OCI-LY7 (cell line): ENCODE measurements around the gene SUSD4. TPM values are rescaled to one million over a fixed set of nuclear protein-coding genes. Genes with fewer than 3 reads are reported as not detected.

Experiments
- BruUV-seq: library from RNA; stranded (reverse); fragments of 400-500 nt; replicated peaks from 2 replicates; lab custom pipeline; 2021; lab: Mats Ljungman, UMichigan
- CTCF ChIA-PET: fragments of 300-600 bp; sonication (Branson Sonifier 250); formaldehyde crosslinking; loops from one replicate; lab custom pipeline; 2022; ENCODE audit warnings: antibody characterized with exemption; ENCODE audit not compliant: unreplicated experiment; lab: Charles Lee
- POLR2A ChIA-PET: fragments of 300-600 bp; sonication (Branson Sonifier 250); formaldehyde crosslinking; loops from one replicate; lab custom pipeline; 2022; ENCODE audit warnings: antibody characterized with exemption; lab: Charles Lee
- DNase-seq: peaks from one replicate; pipeline ENCODE4 v3.0.0-alpha.2; 2015; ENCODE audit warnings: low spot score
- H2AFZ ChIP-seq: fragments of 200-600 bp; sonication (generic), shearing (Covaris generic); 2 replicates; pipeline ENCODE4 v1.6.1; 2014; ENCODE audit warnings: mild to moderate bottlenecking, antibody characterized with exemption, low read length, moderate library complexity
- H3K27ac ChIP-seq: fragments of 200-600 bp; sonication (generic); 2 replicates; pipeline ENCODE4 v1.5.1; 2014; ENCODE audit warnings: mixed run types, low read depth, mild to moderate bottlenecking, moderate library complexity, low read length, inconsistent platforms; ENCODE audit not compliant: poor library complexity, severe bottlenecking
- H3K36me3 ChIP-seq: fragments of 200-600 bp; sonication (generic); 2 replicates; pipeline ENCODE4 v1.6.1; 2014; ENCODE audit warnings: mild to moderate bottlenecking, antibody characterized with exemption, low read length, moderate library complexity, mixed read lengths; ENCODE audit not compliant: insufficient read depth
- H3K4me1 ChIP-seq: fragments of 200-600 bp; sonication (generic); 2 replicates; pipeline ENCODE4 v1.5.1; 2014; ENCODE audit warnings: mild to moderate bottlenecking, low read length; ENCODE audit not compliant: insufficient read depth, poor library complexity, severe bottlenecking
- H3K4me2 ChIP-seq: fragments of 200-600 bp; sonication (generic); 2 replicates; pipeline ENCODE4 v1.6.1; 2014; ENCODE audit warnings: mild to moderate bottlenecking, low read length
- H3K4me3 ChIP-seq: fragments of 200-600 bp; sonication (generic); 2 replicates; pipeline ENCODE4 v1.5.1; 2014; ENCODE audit warnings: mild to moderate bottlenecking, low read depth, low read length; ENCODE audit not compliant: poor library complexity, severe bottlenecking
- H3K79me2 ChIP-seq: fragments of 200-600 bp; sonication (generic); 2 replicates; pipeline ENCODE4 v1.6.1; 2016; ENCODE audit warnings: low read depth, mild to moderate bottlenecking, low read length, moderate library complexity, mixed read lengths; ENCODE audit not compliant: insufficient read depth
- H3K9me2 ChIP-seq: fragments of 200-600 bp; sonication (generic); 2 replicates; pipeline ENCODE4 v1.6.1; 2016; ENCODE audit warnings: mild to moderate bottlenecking, low read length, mixed read lengths; ENCODE audit not compliant: insufficient read depth
- H3K9me3 ChIP-seq: fragments of 200-600 bp; sonication (generic); 2 replicates; pipeline ENCODE4 v1.6.1; 2014; ENCODE audit warnings: mild to moderate bottlenecking, mixed run types, low read length, mixed read lengths
- H4K20me1 ChIP-seq: fragments of 200-600 bp; sonication (generic); 2 replicates; pipeline ENCODE4 v1.6.1; 2014; ENCODE audit warnings: mild to moderate bottlenecking, antibody characterized with exemption, low read length, moderate library complexity, mixed read lengths; ENCODE audit not compliant: insufficient read depth
- EZH2phosphoT487 ChIP-seq: fragments of 200-600 bp; sonication (generic); IDR thresholded peaks from 2 replicates; pipeline ENCODE4 v1.6.1; 2018; ENCODE audit warnings: low read depth, borderline replicate concordance, mild to moderate bottlenecking, mixed run types, antibody characterized with exemption, low read length, moderate library complexity, mixed read lengths
- intact Hi-C: fragments of 100-400 bp; cut with micrococcal nuclease; formaldehyde crosslinking; loops from one replicate; pipeline ENCODE4 v1.10.0; 2022; ENCODE audit not compliant: unreplicated experiment
- total RNA-seq, 2 experiments: library from RNA; depleted of rRNA in 1 of 2; stranded (reverse); fragments of >200 nt in 1 of 2; shearing (Covaris generic) in 1 of 2; gene quantifications; 2 replicates each; pipeline ENCODE4 v1.2.3, GENCODE V29; 2014 to 2022
- TF ChIP-seq, protein P1 (sequence below): fragments of 200-600 bp; sonication (generic); conservative IDR thresholded peaks from 2 replicates; pipeline ENCODE4 v1.5.1; 2014; ENCODE audit warnings: mild to moderate bottlenecking, antibody characterized with exemption, low read length, moderate library complexity, mixed read lengths

The SUSD4 gene
- total RNA-seq, 2 experiments from 2014 or later: 0.42 TPM; not detected in 1

DNA sequence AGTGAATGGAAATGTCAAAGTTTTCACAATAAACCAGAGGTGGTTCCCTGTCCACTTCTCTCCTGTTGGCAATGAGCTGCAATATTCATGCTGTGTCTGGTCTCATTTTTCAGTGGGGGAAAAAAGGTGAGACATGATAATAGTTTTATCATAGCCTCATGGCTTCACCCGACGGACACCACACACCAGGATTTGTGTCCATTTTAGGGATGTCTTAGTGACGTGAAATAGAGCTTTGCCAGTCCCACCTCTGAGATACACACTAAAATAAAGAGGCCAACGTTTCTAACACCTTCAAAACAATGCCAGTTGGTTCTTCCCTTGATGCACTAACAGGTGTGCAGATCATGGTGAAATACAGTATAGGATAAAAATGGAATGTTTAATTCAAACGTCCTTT, 129.4 kb downstream of the SUSD4 start:
- H3K4me3 ChIP-seq: no peak overlapping the region
- H3K9me2 ChIP-seq: no peaks in the 10 kb centered on the region
- intact Hi-C loops: no loop called here
- H3K4me2 ChIP-seq: no peak overlapping the region
- H2AFZ ChIP-seq: no peak overlapping the region
- no peaks in the 10 kb centered on the region for H4K20me1 ChIP-seq
- no TSS peak for BruUV-seq
- H3K79me2 ChIP-seq: no peaks in the 10 kb centered on the region
- ChIA-PET CTCF (no interaction called here), POLR2A (no interaction called here)
- H3K36me3 ChIP-seq: no peaks in the 10 kb centered on the region
- H3K9me3 ChIP-seq: no peaks in the 10 kb centered on the region
- no peak for TF ChIP-seq EZH2phosphoT487
- TF ChIP-seq, protein P1, sequence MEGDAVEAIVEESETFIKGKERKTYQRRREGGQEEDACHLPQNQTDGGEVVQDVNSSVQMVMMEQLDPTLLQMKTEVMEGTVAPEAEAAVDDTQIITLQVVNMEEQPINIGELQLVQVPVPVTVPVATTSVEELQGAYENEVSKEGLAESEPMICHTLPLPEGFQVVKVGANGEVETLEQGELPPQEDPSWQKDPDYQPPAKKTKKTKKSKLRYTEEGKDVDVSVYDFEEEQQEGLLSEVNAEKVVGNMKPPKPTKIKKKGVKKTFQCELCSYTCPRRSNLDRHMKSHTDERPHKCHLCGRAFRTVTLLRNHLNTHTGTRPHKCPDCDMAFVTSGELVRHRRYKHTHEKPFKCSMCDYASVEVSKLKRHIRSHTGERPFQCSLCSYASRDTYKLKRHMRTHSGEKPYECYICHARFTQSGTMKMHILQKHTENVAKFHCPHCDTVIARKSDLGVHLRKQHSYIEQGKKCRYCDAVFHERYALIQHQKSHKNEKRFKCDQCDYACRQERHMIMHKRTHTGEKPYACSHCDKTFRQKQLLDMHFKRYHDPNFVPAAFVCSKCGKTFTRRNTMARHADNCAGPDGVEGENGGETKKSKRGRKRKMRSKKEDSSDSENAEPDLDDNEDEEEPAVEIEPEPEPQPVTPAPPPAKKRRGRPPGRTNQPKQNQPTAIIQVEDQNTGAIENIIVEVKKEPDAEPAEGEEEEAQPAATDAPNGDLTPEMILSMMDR: no peak
- no peaks in the 10 kb centered on the region for H3K4me1 ChIP-seq
- DNase-seq: no peak
- H3K27ac ChIP-seq: no peak overlapping the region

DNA sequence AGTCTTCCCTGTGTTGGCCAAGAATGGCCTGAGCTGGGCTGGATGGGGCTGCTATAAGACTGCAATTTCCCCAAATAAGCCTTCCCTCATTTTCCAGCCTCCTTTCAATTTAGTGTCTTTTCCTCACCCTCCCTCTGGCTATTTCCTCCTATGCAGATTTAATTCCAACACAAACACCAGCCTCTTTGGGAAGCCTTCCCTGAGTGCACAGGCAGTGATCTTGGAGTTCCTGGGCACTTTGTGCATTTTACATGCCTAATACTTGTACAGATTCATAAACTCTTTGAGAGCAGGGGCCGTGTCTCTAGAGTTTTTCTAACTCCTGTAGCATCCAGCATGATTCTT, 129.8 kb downstream of the SUSD4 start:
- intact Hi-C loops: no loop called here
- CTCF ChIA-PET: no interaction called here
- H3K4me2 ChIP-seq: no peak overlapping the region

GRCh38 chr1:223233410-223234169, 130.4 kb downstream of the SUSD4 start:
- H4K20me1 ChIP-seq: no peaks in the 10 kb centered on the region
- H3K4me3 ChIP-seq: no peak overlapping the region
- no peaks in the 10 kb centered on the region for H3K4me1 ChIP-seq
- H3K9me3 ChIP-seq: no peaks in the 10 kb centered on the region
- no TSS peak for BruUV-seq
- no peak overlapping the region for H2AFZ ChIP-seq
- H3K79me2 ChIP-seq: no peaks in the 10 kb centered on the region
- DNase-seq: no peak
- no peak overlapping the region for H3K4me2 ChIP-seq
- ChIA-PET POLR2A (no interaction called here), CTCF (no interaction called here)
- intact Hi-C loops: no loop called here
- H3K27ac ChIP-seq: no peak overlapping the region
- H3K36me3 ChIP-seq: no peaks in the 10 kb centered on the region
- TF ChIP-seq EZH2phosphoT487: no peak
- TF ChIP-seq, protein P1: no peak
- no peaks in the 10 kb centered on the region for H3K9me2 ChIP-seq

More for the DNA sequence above, 129.8 kb downstream of the SUSD4 start:
- POLR2A ChIA-PET: no interaction called here
- no peak overlapping the region for H2AFZ ChIP-seq
- no peak overlapping the region for H3K27ac ChIP-seq
- no TSS peak for BruUV-seq
- no peaks in the 10 kb centered on the region for H3K9me2 ChIP-seq
- H3K9me3 ChIP-seq: no peaks in the 10 kb centered on the region
- no peaks in the 10 kb centered on the region for H4K20me1 ChIP-seq
- no peaks in the 10 kb centered on the region for H3K79me2 ChIP-seq
- no peak overlapping the region for H3K4me3 ChIP-seq
- no peak for TF ChIP-seq EZH2phosphoT487
- DNase-seq: no peak
- no peaks in the 10 kb centered on the region for H3K4me1 ChIP-seq
- H3K36me3 ChIP-seq: no peaks in the 10 kb centered on the region
